Peyer's patch (tissue), 4 donors: Measurements from ENCODE around the gene ZNF236.

Source experiments
- POLR2A ChIP-seq, 2 donors: fragments of 450-650 bp; IDR thresholded peaks; one replicate each; pipeline ENCODE4 v1.5.1; 2017; ENCODE audit warnings: antibody characterized with exemption in 2 of 2, mild to moderate bottlenecking in 2 of 2, moderate library complexity in 2 of 2
- TF ChIP-seq, protein P1 (sequence below), 6 experiments: fragments of 450-650 bp in 4 of 6; fragments of 200-600 bp in 2 of 6; sonication (generic) in 1 of 6; IDR thresholded peaks; one replicate each; pipeline ENCODE4 v1.5.1; 2017 to 2019; ENCODE audit warnings: antibody characterized with exemption in 6 of 6, mild to moderate bottlenecking in 3 of 6, moderate library complexity in 1 of 6

DNA sequence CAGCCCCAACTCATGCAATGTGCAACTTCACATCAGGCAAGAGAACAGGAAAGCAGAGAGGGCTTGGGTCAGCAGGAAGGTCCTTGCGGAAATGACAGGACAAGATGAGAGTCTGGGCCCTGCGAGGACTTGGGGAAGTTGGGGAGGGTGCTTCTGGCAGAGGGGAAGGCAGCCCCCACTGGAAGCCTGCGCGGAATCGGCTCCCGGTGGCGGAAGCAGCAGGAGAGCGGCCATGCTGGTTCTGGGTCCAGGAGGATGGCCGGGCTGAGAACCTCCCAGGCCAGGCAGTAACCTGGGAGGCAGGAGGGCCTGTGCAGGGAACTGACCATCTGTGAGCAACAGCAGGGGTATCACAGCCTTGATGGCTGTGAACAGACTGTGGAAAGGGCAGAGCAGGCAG is 197.3 kb downstream of the ZNF236 start:
- TF ChIP-seq, protein P1, sequence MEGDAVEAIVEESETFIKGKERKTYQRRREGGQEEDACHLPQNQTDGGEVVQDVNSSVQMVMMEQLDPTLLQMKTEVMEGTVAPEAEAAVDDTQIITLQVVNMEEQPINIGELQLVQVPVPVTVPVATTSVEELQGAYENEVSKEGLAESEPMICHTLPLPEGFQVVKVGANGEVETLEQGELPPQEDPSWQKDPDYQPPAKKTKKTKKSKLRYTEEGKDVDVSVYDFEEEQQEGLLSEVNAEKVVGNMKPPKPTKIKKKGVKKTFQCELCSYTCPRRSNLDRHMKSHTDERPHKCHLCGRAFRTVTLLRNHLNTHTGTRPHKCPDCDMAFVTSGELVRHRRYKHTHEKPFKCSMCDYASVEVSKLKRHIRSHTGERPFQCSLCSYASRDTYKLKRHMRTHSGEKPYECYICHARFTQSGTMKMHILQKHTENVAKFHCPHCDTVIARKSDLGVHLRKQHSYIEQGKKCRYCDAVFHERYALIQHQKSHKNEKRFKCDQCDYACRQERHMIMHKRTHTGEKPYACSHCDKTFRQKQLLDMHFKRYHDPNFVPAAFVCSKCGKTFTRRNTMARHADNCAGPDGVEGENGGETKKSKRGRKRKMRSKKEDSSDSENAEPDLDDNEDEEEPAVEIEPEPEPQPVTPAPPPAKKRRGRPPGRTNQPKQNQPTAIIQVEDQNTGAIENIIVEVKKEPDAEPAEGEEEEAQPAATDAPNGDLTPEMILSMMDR (IDR thresholded peaks at IDR 0.05): no peak
- TF ChIP-seq POLR2A (IDR thresholded peaks at IDR 0.05): no peak
